ENCODE data around the gene IFT27. TPM values are rescaled to one million over a fixed set of nuclear protein-coding genes. Genes with fewer than 3 reads are reported as not detected.
A peak's percentile ranks its signal among the peaks of the same experiment; 100 is the strongest.

The IFT27 gene
- total RNA-seq, 1 donor from 2014 or later, result 31.7 TPM

DNA sequence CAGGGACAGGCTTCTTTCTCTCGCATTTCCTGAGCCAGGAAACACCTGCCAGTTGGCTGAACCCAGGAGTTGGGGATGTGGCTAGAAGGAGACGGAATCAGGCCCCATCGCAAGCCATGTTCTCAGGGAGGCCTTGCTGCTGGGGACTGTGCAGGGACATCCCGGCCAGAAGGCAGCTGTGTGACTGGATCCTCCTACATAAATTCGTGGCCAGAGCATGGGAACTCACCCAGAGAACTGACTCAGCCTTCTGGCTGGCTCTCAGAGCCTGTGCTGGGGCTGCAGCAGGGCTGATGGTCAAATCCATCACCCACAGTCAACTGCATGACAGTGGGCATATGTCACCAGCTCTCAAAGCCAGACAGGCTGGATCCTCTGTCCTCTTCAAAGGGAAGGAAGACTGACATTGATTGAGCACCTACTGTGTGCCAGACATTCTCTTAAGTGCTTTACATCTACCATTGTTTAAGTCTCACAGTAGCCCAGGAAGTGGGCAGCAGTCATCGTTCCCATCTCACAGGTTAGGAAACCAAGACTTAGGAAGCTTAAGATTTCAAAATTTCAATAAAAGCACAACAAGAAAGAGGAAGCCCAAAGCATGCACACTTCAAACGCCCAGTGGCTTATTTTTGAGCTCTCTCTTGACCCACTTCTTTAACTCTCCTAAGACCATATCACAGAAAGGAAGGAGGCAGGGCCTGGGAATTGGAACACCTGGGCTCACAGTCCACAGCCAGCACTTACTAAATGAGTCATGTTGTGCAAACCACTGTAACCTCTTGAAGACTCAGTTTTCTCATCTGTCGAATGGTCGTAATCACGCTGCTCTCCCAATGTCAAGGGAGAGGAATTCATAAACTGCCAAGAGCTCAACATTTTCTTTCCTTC lies 41.5 kb downstream of the IFT27 start:
- no peaks in the 10 kb centered on the region for H3K9me3 ChIP-seq (ENCODE audit: low read depth)
- Mint-ChIP-seq H3K27ac (peak overlapping the region; percentile 30), H3K9me3 (peaks cover 2% of the 10 kb centered on the region), H3K27me3 (ENCODE audit: insufficient read depth, low read depth) (peaks cover 12% of the 10 kb centered on the region), H3K4me3 (no peak overlapping the region), H3K4me1 (no peaks in the 10 kb centered on the region), H3K36me3 (no peaks in the 10 kb centered on the region)
- H3K4me2 ChIP-seq, result no peak overlapping the region
- no peak for DNase-seq (ENCODE audit: low spot score)
- H3K9ac ChIP-seq, result no peak overlapping the region
- H4K20me1 ChIP-seq (ENCODE audit: low read depth), result no peaks in the 10 kb centered on the region
- no peak for TF ChIP-seq EZH2phosphoT487 (IDR thresholded peaks at IDR 0.05)
- no peak for TF ChIP-seq EZH2 (IDR thresholded peaks at IDR 0.05)
- TF ChIP-seq CTCF (IDR thresholded peaks at IDR 0.05), result no peak
- no peaks in the 10 kb centered on the region for H3K36me3 ChIP-seq
- peaks cover 6% of the 10 kb centered on the region for H3K27me3 ChIP-seq
- no peaks in the 10 kb centered on the region for H3F3A ChIP-seq (ENCODE audit: low read depth)
- no peak overlapping the region for H3K27ac ChIP-seq
- H3K4me3 ChIP-seq, result no peak overlapping the region
- no peaks in the 10 kb centered on the region for H3K79me2 ChIP-seq (ENCODE audit: low read depth)
- peaks cover under 1% of the 10 kb centered on the region for H3K4me1 ChIP-seq
- H2AFZ ChIP-seq (replicated peaks), result no peak overlapping the region

DNA sequence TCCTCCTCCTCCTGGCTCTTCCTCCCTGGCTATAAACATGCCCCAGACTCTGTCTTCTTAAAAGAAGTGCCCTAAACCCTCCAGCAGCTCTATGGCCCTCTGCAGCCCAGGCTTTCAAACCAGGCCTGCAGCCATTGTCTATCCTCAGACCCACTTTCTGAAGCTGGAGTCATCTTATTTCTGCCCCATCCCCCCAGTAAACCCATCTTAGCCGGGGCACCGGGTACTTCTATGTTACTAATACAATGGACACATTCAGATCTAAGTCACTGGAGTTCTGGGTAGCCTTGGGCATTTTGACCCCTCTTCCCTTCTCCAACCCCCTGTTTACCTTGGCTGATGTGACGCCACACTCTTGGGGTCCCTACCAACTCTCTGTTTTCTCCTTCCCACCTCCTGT lies 42.6 kb downstream of the IFT27 start:
- no peak overlapping the region for H2AFZ ChIP-seq (replicated peaks)
- Mint-ChIP-seq H3K9me3 (no peaks in the 10 kb centered on the region), H3K27ac (no peak overlapping the region), H3K27me3 (ENCODE audit: insufficient read depth, low read depth) (peaks cover 12% of the 10 kb centered on the region), H3K4me3 (no peak overlapping the region), H3K4me1 (no peaks in the 10 kb centered on the region), H3K36me3 (no peaks in the 10 kb centered on the region)
- no peak for DNase-seq (ENCODE audit: low spot score)
- H3K27ac ChIP-seq, result no peak overlapping the region
- no peaks in the 10 kb centered on the region for H3K36me3 ChIP-seq
- no peak overlapping the region for H3K4me3 ChIP-seq
- no peak overlapping the region for H3K4me2 ChIP-seq
- H3K9ac ChIP-seq, result no peak overlapping the region
- H3K4me1 ChIP-seq, result peaks cover 10% of the 10 kb centered on the region
- TF ChIP-seq CTCF (IDR thresholded peaks at IDR 0.05), result no peak
- no peak for TF ChIP-seq EZH2phosphoT487 (IDR thresholded peaks at IDR 0.05)
- TF ChIP-seq EZH2 (IDR thresholded peaks at IDR 0.05), result no peak
- H3K79me2 ChIP-seq (ENCODE audit: low read depth), result no peaks in the 10 kb centered on the region
- peaks cover 6% of the 10 kb centered on the region for H3K27me3 ChIP-seq
- H4K20me1 ChIP-seq (ENCODE audit: low read depth), result no peaks in the 10 kb centered on the region
- no peaks in the 10 kb centered on the region for H3F3A ChIP-seq (ENCODE audit: low read depth)
- H3K9me3 ChIP-seq (ENCODE audit: low read depth), result no peaks in the 10 kb centered on the region

GRCh38 chr22:36732609-36733008 lies 43.3 kb downstream of the IFT27 start:
- Mint-ChIP-seq H3K4me1 (no peaks in the 10 kb centered on the region), H3K27ac (no peak overlapping the region), H3K36me3 (no peaks in the 10 kb centered on the region), H3K4me3 (no peak overlapping the region), H3K9me3 (no peaks in the 10 kb centered on the region), H3K27me3 (ENCODE audit: insufficient read depth, low read depth) (peaks cover 11% of the 10 kb centered on the region)
- Histone ChIP-seq H4K20me1 (ENCODE audit: low read depth) (no peaks in the 10 kb centered on the region), H3K27ac (no peak overlapping the region), H3K36me3 (no peaks in the 10 kb centered on the region), H3K9me3 (ENCODE audit: low read depth) (no peaks in the 10 kb centered on the region), H3F3A (ENCODE audit: low read depth) (no peaks in the 10 kb centered on the region), H3K4me3 (no peak overlapping the region), H3K27me3 (peaks cover 6% of the 10 kb centered on the region), H3K4me2 (no peak overlapping the region), H3K4me1 (peaks cover 10% of the 10 kb centered on the region), H3K9ac (no peak overlapping the region), H3K79me2 (ENCODE audit: low read depth) (no peaks in the 10 kb centered on the region), H2AFZ (replicated peaks) (no peak overlapping the region)
- no peak for DNase-seq (ENCODE audit: low spot score)
- no peak for TF ChIP-seq CTCF (IDR thresholded peaks at IDR 0.05)
- TF ChIP-seq EZH2phosphoT487 (IDR thresholded peaks at IDR 0.05), result no peak
- TF ChIP-seq EZH2 (IDR thresholded peaks at IDR 0.05), result no peak

Data from neural progenitor cell (in vitro differentiated cells).